Subcutaneous adipose tissue (tissue), 4 donors: ENCODE measurements around the gene FRAS1. TPM values are rescaled to one million over a fixed set of nuclear protein-coding genes. Genes with fewer than 3 reads are reported as not detected.

Source experiments
- CTCF ChIP-seq: fragments of 450-650 bp; IDR thresholded peaks from one replicate; pipeline ENCODE4 v1.5.1; 2016; ENCODE audit warnings: low read depth, mild to moderate bottlenecking, control low read depth, antibody characterized with exemption, moderate library complexity
- total RNA-seq, 4 donors: library from RNA; depleted of rRNA; stranded (reverse); fragments of >200 nt; gene quantifications; one replicate each; pipeline ENCODE4 v1.1.0, GENCODE V29; 2016

FRAS1 gene
- total RNA-seq, 4 donors from 2014 or later, result 2.2 to 6.0 (median 3.6) TPM

DNA sequence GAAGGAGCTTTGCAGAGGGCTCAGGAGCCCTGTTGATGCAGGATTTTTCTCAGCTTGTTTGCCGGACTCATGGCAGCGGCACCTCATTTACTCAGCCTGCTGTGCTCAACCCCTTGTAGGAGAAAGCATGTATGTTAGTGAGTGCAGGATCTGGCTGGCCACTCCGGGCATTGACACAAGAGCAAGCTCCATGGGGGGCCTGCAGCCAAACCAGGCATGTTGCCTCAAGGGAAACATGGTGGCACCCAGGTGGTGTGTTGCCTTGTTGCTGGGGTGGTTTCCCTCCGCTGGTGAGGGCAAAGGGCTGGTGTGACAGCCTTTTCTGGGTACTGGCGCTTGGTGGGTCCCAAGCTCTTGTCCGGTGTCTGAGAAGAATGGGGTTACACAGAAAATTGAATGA lies 305.2 kb downstream of the FRAS1 start:
- TF ChIP-seq CTCF, result no peak

GRCh38 chr4:78363031-78363570 lies 306.0 kb downstream of the FRAS1 start:
- TF ChIP-seq CTCF, result no peak

GRCh38 chr4:78369679-78370078 lies 312.6 kb downstream of the FRAS1 start:
- no peak for TF ChIP-seq CTCF

DNA sequence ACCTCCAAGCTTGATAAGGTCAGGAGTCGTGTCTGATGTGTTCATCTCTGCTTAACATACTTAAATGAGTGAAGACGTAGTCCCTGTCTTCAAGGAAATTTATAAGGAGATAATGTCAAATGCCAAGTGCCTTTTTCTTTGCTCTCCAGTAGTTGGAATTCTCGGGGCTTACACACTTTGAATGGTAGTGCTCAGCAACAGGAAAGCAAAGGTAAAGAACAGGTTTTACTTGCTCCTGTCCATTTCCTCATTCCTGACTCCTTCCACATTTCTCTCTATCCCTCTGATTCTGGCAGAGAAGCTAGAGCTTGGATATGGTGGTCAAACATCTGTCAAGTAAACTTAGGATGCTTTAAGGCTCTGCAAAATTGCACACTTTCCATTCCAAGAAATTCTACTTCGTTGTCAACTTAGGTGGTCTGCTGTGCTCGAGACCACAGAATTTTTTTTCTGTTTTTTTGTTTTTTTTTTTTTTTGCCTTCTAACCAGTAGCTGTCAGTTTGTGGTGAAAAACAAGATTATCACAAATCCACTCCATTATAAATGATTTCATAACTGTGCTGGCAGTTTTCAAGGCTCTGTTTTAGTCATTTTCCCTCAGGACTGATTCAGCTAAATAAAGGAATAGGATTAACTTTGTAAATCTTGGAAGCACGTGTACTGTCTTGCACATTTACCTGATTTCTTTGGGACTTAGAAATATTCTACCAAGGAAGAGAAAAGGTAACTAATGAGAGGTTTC lies 313.7 kb downstream of the FRAS1 start:
- no peak for TF ChIP-seq CTCF

DNA sequence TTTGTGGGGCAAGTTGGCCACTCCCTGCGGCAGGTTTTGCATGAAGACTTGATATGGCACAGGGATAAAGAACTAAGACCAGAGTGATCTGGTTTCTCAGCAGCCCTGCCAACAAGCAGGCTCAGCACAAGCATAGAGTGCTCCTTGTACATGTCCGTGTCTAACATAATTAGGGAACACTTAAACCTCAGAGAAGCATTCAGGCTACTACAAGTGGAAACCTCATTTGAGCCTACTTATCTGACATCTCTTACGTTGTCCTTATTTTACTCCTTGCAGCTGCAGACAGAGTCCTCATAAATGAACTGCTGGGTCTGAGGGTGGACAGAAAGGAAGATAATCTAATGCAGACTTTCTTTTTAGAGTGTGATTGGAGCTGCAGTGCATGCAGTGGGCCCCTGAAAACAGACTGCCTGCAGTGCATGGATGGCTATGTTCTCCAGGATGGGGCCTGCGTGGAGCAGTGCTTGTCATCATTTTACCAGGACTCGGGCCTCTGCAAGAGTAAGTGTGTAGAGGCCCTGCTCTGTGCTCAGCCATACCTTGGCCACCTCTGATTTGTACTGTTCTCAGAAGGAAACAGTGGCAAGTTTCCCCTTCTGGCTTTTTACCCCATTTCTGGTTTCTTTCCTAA lies 315.3 kb downstream of the FRAS1 start:
- no peak for TF ChIP-seq CTCF

- TF ChIP-seq CTCF, result no peak
Measured at GRCh38 chr4:78377555-78377954, 320.4 kb downstream of the FRAS1 start.

DNA sequence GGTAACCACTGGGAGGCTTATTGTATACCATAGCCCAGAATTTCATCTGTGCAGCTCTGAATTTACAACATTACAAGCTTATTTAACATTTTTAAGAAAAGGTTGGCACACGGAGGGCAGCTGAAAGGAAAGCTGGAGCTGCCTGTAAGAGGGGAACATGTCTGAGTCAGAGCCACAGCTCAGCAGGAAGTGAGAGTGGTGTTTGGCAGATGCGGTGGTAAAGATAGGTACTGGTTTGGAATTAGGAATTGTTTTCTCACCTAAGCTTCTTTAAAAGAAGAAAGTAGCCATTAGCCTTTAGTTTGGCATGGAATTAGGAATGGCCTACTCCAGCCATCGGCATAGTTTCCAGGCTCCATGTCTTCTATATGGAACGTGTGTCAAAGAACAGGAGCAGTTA lies 321.9 kb downstream of the FRAS1 start:
- no peak for TF ChIP-seq CTCF
